Esophagus muscularis mucosa (tissue), 4 donors: ENCODE measurements around the gene KLHL26.

Experiments
- CTCF ChIP-seq, 3 experiments: fragments of 200-600 bp in 2 of 3; fragments of 450-650 bp in 1 of 3; sonication (generic) in 2 of 3; IDR thresholded peaks; one replicate each; pipeline ENCODE4 v1.5.1; 2017 to 2019; ENCODE audit warnings: antibody characterized with exemption in 3 of 3, mild to moderate bottlenecking in 2 of 3, moderate library complexity in 1 of 3
- EP300 ChIP-seq: sonication (generic); formaldehyde crosslinking; IDR thresholded peaks from one replicate; pipeline ENCODE4 v1.6.1; 2017; ENCODE audit warnings: antibody characterized with exemption
- POLR2A ChIP-seq: fragments of 450-650 bp; IDR thresholded peaks from one replicate; pipeline ENCODE4 v1.6.1; 2017; ENCODE audit warnings: antibody characterized with exemption, moderate library complexity, mild to moderate bottlenecking, low read depth
- POLR2AphosphoS5 ChIP-seq, 2 donors: sonication (generic); formaldehyde crosslinking; IDR thresholded peaks; one replicate each; pipeline ENCODE4 v1.6.1; 2017; ENCODE audit warnings: antibody characterized with exemption in 2 of 2

GRCh38 chr19:18696023-18696422, 59.2 kb downstream of the KLHL26 start:
- TF ChIP-seq CTCF (IDR thresholded peaks at IDR 0.05), result no peak
- no peak for TF ChIP-seq EP300
- no peak for TF ChIP-seq POLR2AphosphoS5 (IDR thresholded peaks at IDR 0.05)
- no peak for TF ChIP-seq POLR2A
